Ovary (tissue), 3 donors: ENCODE results near the gene CCNB2.
"Not testable (repeated sequence)": the region's sequence is repeated elsewhere in the genome, so short reads cannot be mapped to it uniquely, and the experiment has no call there.

Experiments used
- EP300 ChIP-seq: sonication (generic); formaldehyde crosslinking; IDR thresholded peaks from one replicate; pipeline ENCODE4 v1.6.1; 2017; ENCODE audit warnings: antibody characterized with exemption
- POLR2A ChIP-seq: fragments of 450-650 bp; IDR thresholded peaks from one replicate; pipeline ENCODE4 v1.6.1; 2017; ENCODE audit warnings: antibody characterized with exemption, mild to moderate bottlenecking, moderate library complexity
- TF ChIP-seq, protein P1 (sequence below), 3 donors: fragments of 450-650 bp in 2 of 3; fragments of 200-600 bp in 1 of 3; IDR thresholded peaks; one replicate each; pipeline versions ENCODE4 v1.5.1 to v1.8.0; 2016 to 2022; ENCODE audit warnings: antibody characterized with exemption in 3 of 3, mild to moderate bottlenecking in 1 of 3
- donor health status: DM: no; HTN: no; CAD: no.

- TF ChIP-seq POLR2A, EP300: not testable (repeated sequence)
- TF ChIP-seq, protein P1, sequence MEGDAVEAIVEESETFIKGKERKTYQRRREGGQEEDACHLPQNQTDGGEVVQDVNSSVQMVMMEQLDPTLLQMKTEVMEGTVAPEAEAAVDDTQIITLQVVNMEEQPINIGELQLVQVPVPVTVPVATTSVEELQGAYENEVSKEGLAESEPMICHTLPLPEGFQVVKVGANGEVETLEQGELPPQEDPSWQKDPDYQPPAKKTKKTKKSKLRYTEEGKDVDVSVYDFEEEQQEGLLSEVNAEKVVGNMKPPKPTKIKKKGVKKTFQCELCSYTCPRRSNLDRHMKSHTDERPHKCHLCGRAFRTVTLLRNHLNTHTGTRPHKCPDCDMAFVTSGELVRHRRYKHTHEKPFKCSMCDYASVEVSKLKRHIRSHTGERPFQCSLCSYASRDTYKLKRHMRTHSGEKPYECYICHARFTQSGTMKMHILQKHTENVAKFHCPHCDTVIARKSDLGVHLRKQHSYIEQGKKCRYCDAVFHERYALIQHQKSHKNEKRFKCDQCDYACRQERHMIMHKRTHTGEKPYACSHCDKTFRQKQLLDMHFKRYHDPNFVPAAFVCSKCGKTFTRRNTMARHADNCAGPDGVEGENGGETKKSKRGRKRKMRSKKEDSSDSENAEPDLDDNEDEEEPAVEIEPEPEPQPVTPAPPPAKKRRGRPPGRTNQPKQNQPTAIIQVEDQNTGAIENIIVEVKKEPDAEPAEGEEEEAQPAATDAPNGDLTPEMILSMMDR (IDR thresholded peaks at IDR 0.05) = not testable (repeated sequence)
Measured at GRCh38 chr15:59127255-59127654, 22.3 kb downstream of the CCNB2 start.
